Ascending aorta (tissue), 2 donors: ENCODE results near the gene RACGAP1. TPM values are rescaled to one million over a fixed set of nuclear protein-coding genes. Genes with fewer than 3 reads are reported as not detected.

Experiments used
- DNase-seq, 2 donors: peaks; one replicate each; pipeline ENCODE4 v3.0.0-alpha.2; 2019; ENCODE audit warnings: low spot score in 2 of 2
- H3K27ac ChIP-seq, 2 donors: fragments of 200-600 bp; sonication (generic); one replicate each; pipeline ENCODE4 v1.5.1; 2016 to 2017; ENCODE audit warnings: mild to moderate bottlenecking in 1 of 2
- H3K27me3 ChIP-seq: fragments of 200-600 bp; sonication (generic); one replicate; pipeline ENCODE4 v1.5.1; 2017
- H3K36me3 ChIP-seq, 2 donors: fragments of 200-600 bp; sonication (generic); one replicate each; pipeline ENCODE4 v1.5.1; 2016
- H3K4me1 ChIP-seq, 2 donors: fragments of 200-600 bp; sonication (generic); one replicate each; pipeline ENCODE4 v1.5.1; 2016 to 2017; ENCODE audit warnings: mild to moderate bottlenecking in 1 of 2
- H3K4me3 ChIP-seq, 2 donors: fragments of 200-600 bp; sonication (generic); one replicate each; pipeline ENCODE4 v1.5.1; 2016 to 2017; ENCODE audit warnings: mild to moderate bottlenecking in 1 of 2
- H3K9me3 ChIP-seq, 2 donors: fragments of 200-600 bp; sonication (generic); one replicate each; pipeline ENCODE4 v1.5.1; 2016
- intact Hi-C: fragments of 100-400 bp; cut with DNase I; formaldehyde crosslinking; loops from one replicate; pipeline ENCODE4 v1.15.1; 2023
- total RNA-seq: library from RNA; depleted of rRNA; stranded (reverse); fragments of >200 nt; gene quantifications from one replicate; pipeline ENCODE4 v1.1.0, GENCODE V29; 2016
- TF ChIP-seq, protein P1 (sequence below), 3 experiments: fragments of 200-600 bp in 2 of 3; fragments of 450-650 bp in 1 of 3; sonication (generic) in 2 of 3; IDR thresholded peaks; one replicate each; pipeline ENCODE4 v1.5.1; 2016 to 2019; ENCODE audit warnings: antibody characterized with exemption in 3 of 3, mild to moderate bottlenecking in 1 of 3, moderate library complexity in 1 of 3

The RACGAP1 gene
- total RNA-seq, 1 donor from 2014 or later = 5.1 TPM

DNA sequence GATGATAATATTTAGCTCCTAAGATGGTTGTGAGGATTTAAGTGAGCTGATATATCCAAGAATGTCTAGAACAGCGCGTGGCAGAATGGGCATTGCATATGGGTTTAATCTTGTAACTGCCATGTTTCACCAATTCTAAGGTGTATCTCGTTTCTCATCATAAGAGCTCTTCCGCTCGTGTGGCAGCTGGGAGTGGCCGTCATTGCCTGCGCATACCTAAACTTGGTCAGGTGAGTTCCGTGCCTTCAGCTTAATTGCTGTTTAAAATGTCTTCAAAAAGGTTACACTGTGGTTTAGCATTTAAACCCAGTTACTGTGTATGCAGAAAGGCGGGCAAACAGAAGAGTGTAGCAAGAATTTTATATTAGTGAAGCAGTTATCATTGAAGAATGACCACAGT is 79.2 kb downstream of the RACGAP1 start:
- H3K9me3 ChIP-seq = no peaks in the 10 kb centered on the region
- TF ChIP-seq, protein P1, sequence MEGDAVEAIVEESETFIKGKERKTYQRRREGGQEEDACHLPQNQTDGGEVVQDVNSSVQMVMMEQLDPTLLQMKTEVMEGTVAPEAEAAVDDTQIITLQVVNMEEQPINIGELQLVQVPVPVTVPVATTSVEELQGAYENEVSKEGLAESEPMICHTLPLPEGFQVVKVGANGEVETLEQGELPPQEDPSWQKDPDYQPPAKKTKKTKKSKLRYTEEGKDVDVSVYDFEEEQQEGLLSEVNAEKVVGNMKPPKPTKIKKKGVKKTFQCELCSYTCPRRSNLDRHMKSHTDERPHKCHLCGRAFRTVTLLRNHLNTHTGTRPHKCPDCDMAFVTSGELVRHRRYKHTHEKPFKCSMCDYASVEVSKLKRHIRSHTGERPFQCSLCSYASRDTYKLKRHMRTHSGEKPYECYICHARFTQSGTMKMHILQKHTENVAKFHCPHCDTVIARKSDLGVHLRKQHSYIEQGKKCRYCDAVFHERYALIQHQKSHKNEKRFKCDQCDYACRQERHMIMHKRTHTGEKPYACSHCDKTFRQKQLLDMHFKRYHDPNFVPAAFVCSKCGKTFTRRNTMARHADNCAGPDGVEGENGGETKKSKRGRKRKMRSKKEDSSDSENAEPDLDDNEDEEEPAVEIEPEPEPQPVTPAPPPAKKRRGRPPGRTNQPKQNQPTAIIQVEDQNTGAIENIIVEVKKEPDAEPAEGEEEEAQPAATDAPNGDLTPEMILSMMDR (IDR thresholded peaks at IDR 0.05) = no peak
- no peaks in the 10 kb centered on the region for H3K4me1 ChIP-seq
- DNase-seq = peak in 1 of 2 donors; percentile 19
- H3K4me3 ChIP-seq = no peak overlapping the region
- intact Hi-C loops = loop anchor here (5.0 kb wide), 1 partner anchor 79 kb away; no protein-coding TSS in a partner anchor
- no peaks in the 10 kb centered on the region for H3K36me3 ChIP-seq
- H3K27ac ChIP-seq = no peak overlapping the region
- no peaks in the 10 kb centered on the region for H3K27me3 ChIP-seq

- no peak overlapping the region for H3K27ac ChIP-seq
- no peaks in the 10 kb centered on the region for H3K9me3 ChIP-seq
- no peaks in the 10 kb centered on the region for H3K36me3 ChIP-seq
- H3K4me1 ChIP-seq = no peaks in the 10 kb centered on the region
- peak; percentile 33 to 86 for DNase-seq
- TF ChIP-seq, protein P1 (IDR thresholded peaks at IDR 0.05) = peak; percentile 73 to 95 (median 83)
- intact Hi-C loops = loop anchor here (5.0 kb wide), 1 partner anchor 78 kb away; no protein-coding TSS in a partner anchor
- no peaks in the 10 kb centered on the region for H3K27me3 ChIP-seq
- peak overlapping the region in 1 of 2 donors; percentile 47 for H3K4me3 ChIP-seq
Observed at GRCh38 chr12:49945394-49946080, 79.8 kb downstream of the RACGAP1 start.

- no peaks in the 10 kb centered on the region for H3K27me3 ChIP-seq
- TF ChIP-seq, protein P1 (IDR thresholded peaks at IDR 0.05) = no peak
- intact Hi-C loops = loop anchor here (5.0 kb wide), 1 partner anchor 77 kb away; no protein-coding TSS in a partner anchor
- no peaks in the 10 kb centered on the region for H3K36me3 ChIP-seq
- H3K4me1 ChIP-seq = no peaks in the 10 kb centered on the region
- no peaks in the 10 kb centered on the region for H3K9me3 ChIP-seq
- no peak overlapping the region for H3K27ac ChIP-seq
- DNase-seq = no peak
- H3K4me3 ChIP-seq = no peak overlapping the region
Observed at GRCh38 chr12:49944718-49945117, 80.6 kb downstream of the RACGAP1 start.

DNA sequence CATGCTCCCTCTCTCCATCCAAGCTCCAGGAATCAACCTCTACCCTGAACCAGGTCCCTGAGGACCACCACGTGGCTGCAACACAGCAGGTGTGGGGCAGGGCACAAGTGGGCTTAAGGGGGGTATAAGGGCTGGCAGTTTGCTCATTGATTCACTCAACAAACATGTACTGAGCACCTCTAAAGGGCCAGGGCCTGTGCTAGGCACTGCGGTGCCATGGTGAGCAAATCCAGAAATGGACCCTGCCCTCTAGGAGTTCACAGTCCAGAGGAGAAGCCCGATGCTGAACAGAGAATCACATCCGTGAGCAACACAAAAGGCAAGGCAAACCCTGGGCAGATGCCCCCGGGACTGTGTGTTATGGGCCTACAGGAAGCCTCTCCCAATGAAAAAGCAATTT is 81.2 kb downstream of the RACGAP1 start:
- peak in 1 of 2 donors; percentile 30 for DNase-seq
- no peaks in the 10 kb centered on the region for H3K36me3 ChIP-seq
- no peak overlapping the region for H3K4me3 ChIP-seq
- no peak overlapping the region for H3K27ac ChIP-seq
- no peaks in the 10 kb centered on the region for H3K27me3 ChIP-seq
- intact Hi-C loops = no loop called here
- TF ChIP-seq, protein P1 (IDR thresholded peaks at IDR 0.05) = no peak
- no peaks in the 10 kb centered on the region for H3K4me1 ChIP-seq
- no peaks in the 10 kb centered on the region for H3K9me3 ChIP-seq

DNA sequence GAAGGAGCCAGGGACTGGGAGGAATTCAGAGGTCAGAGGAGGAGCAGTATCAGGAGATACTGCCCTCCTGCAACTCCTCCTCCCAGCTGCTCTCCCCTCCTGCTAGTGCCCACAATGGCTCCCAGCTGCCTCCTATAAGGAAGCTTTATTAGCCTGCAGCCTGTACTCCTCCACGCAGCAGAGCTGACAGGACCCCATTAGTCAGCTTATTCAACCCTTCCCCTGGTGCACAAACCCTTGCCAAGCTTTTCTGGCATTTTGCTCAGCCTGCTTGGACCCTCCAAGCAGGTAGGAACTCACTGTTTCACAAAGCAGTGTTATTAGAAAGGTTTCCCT is 81.7 kb downstream of the RACGAP1 start:
- Histone ChIP-seq H3K36me3 (no peaks in the 10 kb centered on the region), H3K27ac (no peak overlapping the region), H3K27me3 (no peaks in the 10 kb centered on the region), H3K4me3 (no peak overlapping the region), H3K4me1 (no peaks in the 10 kb centered on the region), H3K9me3 (no peaks in the 10 kb centered on the region)
- intact Hi-C loops = no loop called here
- TF ChIP-seq, protein P1 (IDR thresholded peaks at IDR 0.05) = no peak
- DNase-seq = peak in 1 of 2 donors; percentile 37
